ES-I3 (cell line): ENCODE measurements around the gene ING5.

Experiments
- H3K36me3 ChIP-seq: 2 replicates; pipeline ENCODE4 v1.6.1; 2013; ENCODE audit warnings: mild to moderate bottlenecking, low read length, control low read depth, moderate library complexity; ENCODE audit not compliant: insufficient read depth
- H3K4me1 ChIP-seq: 2 replicates; pipeline ENCODE4 v1.6.1; 2013; ENCODE audit warnings: mild to moderate bottlenecking, control low read depth, low read length; ENCODE audit not compliant: insufficient read depth
- H3K9ac ChIP-seq: 2 replicates; pipeline ENCODE4 v1.6.1; 2013; ENCODE audit warnings: low read depth, mild to moderate bottlenecking, low read length, moderate library complexity
- H3K9me3 ChIP-seq: 2 replicates; pipeline ENCODE4 v1.6.1; 2013; ENCODE audit warnings: mild to moderate bottlenecking, low read length, moderate library complexity; ENCODE audit not compliant: control insufficient read depth, insufficient read depth

Gene ING5

DNA sequence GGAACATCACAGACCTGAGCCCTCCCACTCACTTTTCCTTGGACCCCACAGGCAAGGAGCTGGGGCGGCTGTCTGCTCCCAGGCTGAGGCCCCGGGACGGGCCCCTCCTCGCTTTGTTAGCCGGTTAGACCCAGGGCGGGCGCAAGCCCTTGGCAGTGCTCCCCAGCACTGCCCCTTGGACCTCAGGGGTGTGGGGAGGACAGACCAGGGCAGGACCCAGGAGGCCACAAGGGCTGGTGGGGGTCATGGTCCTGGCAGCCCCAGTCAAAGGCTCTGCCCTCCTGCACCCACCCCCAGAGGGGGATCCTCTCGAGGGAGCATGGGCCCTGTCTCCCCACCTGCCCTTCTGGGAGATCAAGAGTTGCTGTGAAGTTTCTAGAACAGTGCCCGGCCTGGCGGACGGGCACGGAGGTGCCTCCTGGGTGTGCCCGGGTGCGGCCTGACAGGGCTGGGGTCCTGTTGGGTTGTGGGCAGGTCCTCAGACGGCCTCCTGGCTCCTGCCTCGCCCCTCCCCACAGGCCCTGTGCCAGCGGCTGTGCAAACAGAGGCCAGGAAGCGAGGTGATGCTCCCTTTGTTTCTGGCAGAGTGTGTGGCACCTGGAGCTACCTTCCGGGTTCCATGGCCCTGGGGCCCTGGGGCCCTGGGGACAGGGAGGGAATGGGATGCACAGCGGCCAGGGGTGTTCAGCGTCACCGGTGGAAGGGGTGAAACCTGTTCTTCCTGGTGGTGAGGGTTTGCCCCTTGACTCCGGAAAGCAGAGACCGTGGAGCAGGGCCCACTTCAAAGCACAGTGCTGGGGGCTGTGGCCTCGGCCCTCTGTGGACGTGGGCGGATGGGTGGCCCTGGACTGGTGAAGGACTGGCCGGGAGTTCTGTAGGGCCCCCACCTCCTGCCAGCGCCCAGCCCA, 71.9 kb downstream of the ING5 start:
- Histone ChIP-seq H3K9ac (no peak overlapping the region), H3K4me1 (peaks cover 29% of the 10 kb centered on the region; the same call in 1 of the 2 replicates), H3K9me3 (no peaks in the 10 kb centered on the region), H3K36me3 (no peaks in the 10 kb centered on the region)

DNA sequence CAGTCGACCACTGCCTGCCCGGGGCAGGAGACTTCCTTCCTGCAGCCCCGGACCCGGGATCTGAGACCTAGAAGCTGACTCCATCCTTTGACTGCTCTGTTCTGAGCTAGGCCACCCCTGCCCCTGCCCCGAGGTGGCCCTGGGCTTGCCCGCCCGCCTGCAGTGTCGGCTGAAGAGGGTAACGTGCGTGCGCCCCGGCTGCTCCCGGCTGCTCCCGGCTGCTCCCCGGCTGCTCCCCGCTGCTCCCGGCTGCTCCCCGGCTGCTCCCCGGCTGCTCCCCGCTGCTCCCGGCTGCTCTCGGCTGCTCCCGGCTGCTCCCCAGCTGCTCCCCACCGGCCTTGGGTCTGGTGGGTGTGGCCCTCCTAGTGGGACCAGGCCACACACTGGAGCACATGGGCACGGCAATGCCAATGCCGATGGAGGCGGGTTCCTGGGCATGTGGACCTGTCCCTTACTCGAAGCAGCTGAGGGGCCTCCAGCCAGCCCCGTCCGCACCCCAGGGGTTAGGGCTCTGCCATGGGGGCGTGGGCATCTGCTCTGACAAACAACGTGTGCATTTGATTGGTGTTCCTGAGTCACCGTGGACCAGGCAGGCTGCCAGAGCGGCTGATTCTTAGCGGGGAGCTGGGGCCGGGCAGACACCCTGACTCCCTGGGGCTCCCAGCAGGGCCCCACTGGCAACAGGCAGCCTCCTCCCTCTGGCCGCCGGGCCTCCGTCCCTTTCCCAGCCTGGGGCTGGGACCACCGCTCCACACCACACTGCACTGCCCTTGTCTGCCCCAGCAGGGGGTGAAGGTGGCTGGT, 72.8 kb downstream of the ING5 start:
- H3K4me1 ChIP-seq: peaks cover 29% of the 10 kb centered on the region; the same call in 1 of the 2 replicates
- no peak overlapping the region for H3K9ac ChIP-seq
- no peaks in the 10 kb centered on the region for H3K36me3 ChIP-seq
- no peaks in the 10 kb centered on the region; the same call in 1 of the 2 replicates for H3K9me3 ChIP-seq

DNA sequence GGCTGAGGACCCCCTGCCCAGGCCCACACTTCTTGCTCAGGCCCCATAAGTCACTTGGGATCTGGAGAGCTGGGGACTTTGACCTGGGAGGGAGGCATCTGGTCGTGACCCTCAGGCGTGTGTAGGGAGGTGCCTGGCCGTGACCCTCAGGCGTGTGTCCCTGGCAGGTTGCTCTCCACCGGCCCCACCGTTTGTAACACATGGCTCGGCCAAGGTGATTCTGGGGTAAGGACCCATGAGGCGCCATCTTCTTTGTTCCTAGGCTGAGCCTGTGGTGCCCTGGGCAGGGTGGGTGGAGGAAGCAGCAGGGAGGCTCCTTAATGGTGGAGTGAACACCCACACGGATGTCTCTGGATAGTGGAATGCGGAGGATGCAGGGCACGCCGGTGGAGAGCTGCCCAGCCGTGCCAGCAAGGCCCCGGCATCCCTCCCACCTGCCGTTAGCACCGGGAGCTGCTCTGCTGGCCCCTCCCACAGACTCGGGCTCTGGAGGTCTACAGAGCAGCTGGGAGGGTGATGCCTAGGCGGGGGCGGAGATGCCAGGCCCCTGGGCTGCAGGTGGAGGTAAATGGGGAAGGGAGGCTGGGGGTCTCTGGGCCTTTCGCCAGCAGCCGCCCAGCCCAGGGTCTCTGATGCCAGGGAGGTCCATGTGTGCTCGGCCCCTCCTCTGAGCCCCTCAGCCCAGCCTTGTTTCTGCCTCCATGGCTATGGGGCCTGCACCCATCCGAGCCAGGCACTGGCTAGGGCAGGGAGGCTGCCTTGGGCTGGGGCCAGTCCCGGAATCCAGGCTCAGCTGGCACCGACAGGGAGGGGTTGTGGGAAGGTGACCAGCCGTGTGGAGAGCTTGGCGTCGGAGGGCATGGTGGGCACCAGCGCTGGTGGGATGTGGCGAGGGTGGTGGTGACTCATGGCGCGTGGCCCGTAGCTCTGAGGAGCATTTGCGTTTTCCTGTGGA, 73.7 kb downstream of the ING5 start:
- Histone ChIP-seq H3K36me3 (no peaks in the 10 kb centered on the region), H3K9me3 (peaks cover under 1% of the 10 kb centered on the region; the same call in 1 of the 2 replicates), H3K4me1 (peaks cover 29% of the 10 kb centered on the region; the same call in 1 of the 2 replicates), H3K9ac (no peak overlapping the region)

DNA sequence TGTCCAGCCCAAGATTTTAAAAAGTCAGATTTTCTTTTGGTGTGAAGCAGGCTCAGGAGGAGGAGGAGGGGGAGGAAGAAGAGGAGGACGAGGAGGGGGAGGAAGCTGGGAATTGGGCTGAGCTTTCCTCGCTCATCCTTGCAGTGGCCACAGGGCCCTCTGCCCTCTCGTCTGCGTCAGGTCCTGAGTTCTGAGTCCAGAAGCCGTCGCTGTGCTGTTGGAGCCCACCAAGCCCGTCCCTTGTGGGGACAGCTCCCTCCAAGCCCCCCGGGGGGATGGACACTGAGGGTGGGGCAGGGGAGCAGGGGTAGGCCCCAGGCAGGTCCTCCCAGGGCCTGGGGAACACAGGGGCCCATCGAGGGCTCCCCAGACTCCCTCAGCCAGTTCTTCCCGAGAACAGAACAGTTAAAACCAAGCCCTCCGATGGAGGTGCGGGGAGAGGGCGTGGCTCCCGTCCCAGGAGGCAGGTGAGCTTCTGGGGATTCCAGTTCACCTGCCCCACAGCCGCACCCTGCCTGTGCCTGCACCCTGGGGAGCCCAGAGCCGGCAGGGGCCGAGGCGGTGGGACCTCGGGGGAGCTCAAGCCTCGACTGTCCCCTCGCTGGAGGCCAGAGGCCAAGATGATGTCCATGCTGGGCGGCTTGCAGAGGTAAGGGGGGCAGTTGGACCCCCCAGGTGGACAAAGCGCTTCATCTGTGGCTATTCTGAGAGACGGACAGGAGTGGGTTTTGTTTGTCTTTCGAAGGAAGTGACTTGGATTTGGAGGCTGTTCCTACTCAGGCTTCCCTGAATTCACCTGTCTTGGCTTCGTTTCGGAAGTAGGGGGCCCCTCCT, 74.7 kb downstream of the ING5 start, which contains the start of gene GAL3ST2:
Gene GAL3ST2 (plus strand): TSS at position 487 of the 834 bp plus-strand sequence. CDS start 134 bp downstream, at position 621.
- Histone ChIP-seq H3K4me1 (peaks cover 28% of the 10 kb centered on the region; the same call in 1 of the 2 replicates), H3K9ac (no peak within 1 kb of the TSS), H3K36me3 (no peaks in the 10 kb centered on the region)

DNA sequence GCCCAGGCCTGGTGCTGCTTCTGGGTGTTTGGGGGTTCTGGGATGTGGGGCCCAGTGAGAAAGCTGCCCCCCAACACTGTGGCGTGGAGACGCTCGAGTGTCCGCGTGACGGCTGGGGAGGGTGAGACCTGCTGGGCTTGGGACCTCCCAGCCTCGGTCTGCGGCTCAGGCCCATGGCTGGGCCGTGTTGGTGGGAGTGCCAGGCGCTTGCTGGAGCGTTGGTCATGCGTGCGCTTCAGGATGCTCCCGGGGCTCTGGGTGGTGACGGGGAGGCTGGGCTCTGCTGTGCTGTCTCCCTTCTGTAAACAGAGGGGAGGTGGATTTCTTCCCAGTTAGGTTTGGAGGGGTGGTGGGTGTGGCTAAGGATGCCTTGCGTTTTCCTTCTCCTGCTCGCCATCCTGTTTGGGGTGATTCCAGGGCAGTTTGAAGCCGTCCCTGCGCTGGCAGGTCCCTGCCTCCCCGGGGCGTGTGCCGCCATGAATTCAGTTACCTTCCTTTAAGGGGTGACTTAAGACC, 75.4 kb downstream of the ING5 start:
- Histone ChIP-seq H3K9me3 (peaks cover 9% of the 10 kb centered on the region), H3K9ac (no peak overlapping the region), H3K4me1 (peaks cover 21% of the 10 kb centered on the region; the same call in 1 of the 2 replicates), H3K36me3 (no peaks in the 10 kb centered on the region)

More for the DNA sequence above, 74.7 kb downstream of the ING5 start, which contains the start of gene GAL3ST2:
- H3K9me3 ChIP-seq: peaks cover 6% of the 10 kb centered on the region

DNA sequence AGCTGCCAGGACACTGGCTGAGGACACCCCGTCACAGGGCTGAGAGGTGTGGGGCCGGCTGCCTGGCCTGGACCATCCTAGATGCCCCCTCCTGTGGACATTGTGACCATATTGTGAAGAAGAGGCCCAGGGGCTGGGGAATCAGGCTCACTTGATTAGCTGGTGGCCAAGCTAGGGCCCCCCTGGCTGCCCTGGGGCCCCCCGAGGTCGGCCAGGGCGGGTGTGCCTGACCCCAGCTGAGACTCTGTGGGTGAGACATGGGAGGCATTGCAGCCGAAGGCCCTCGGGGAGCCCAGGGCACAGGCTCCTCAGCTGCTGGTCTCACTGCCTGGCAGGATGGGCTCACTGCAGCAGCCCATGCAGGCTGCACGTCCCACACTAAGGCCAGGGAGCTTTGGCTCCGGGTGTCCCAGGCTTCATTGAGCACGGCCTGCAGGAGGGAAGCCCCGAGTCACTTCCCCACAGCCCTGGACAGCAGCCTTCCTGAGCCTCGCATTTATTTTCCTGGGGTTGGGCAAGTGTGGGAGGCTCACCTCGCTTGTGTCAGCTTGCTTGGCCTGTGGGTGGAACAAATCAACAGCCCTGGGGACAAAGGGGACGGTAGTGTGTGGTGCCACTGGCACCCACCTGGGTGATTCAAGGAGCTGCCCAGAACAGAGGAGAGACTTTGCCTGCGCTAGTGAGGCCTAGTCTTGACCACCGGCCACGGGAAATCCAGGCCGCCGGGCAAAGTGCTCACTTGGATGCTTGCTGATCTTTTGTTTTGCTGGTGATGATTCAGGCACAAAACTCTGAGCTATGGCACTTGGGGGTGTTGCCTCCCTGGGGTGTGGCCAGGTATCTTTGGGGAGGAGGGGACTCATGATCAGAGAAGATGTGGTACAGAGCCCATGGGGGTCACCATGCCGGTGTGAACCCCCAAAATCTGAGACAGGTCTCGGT, 76.1 kb downstream of the ING5 start:
- peaks cover 18% of the 10 kb centered on the region; the same call in 1 of the 2 replicates for H3K4me1 ChIP-seq
- H3K36me3 ChIP-seq: no peaks in the 10 kb centered on the region
- no peak overlapping the region for H3K9ac ChIP-seq
- H3K9me3 ChIP-seq: peaks cover 9% of the 10 kb centered on the region
